Vagina (tissue), 2 donors: ENCODE data around the gene PDE5A. TPM values are rescaled to one million over a fixed set of nuclear protein-coding genes. Genes with fewer than 3 reads are reported as not detected.
"Not testable (repeated sequence)": the region's sequence is repeated elsewhere in the genome, so short reads cannot be mapped to it uniquely, and the experiment has no call there.

Experiments used
- DNase-seq, 2 donors: peaks; one replicate each; pipeline ENCODE4 v3.0.0-alpha.2; 2017; ENCODE audit errors: extremely low spot score in 2 of 2
- H3K27ac ChIP-seq: fragments of 200-600 bp; sonication (generic); one replicate; pipeline ENCODE4 v1.5.1; 2019
- H3K27me3 ChIP-seq: fragments of 200-600 bp; sonication (generic); one replicate; pipeline ENCODE4 v1.5.1; 2019
- H3K36me3 ChIP-seq, 2 donors: fragments of 200-600 bp; sonication (generic); one replicate each; pipeline ENCODE4 v1.5.1; 2017 to 2019
- H3K4me1 ChIP-seq: fragments of 200-600 bp; sonication (generic); one replicate; pipeline ENCODE4 v1.5.1; 2019
- H3K4me3 ChIP-seq, 2 donors: fragments of 200-600 bp; sonication (generic); 1 replicate in 1 of 2; 2 replicates in 1 of 2; pipeline ENCODE4 v1.5.1; 2016 to 2019
- H3K9me3 ChIP-seq: fragments of 200-600 bp; sonication (generic); one replicate; pipeline ENCODE4 v1.5.1; 2019
- CTCF ChIP-seq, 3 experiments: fragments of 450-650 bp in 2 of 3; fragments of 200-600 bp in 1 of 3; sonication (generic) in 1 of 3; IDR thresholded peaks; one replicate each; pipeline ENCODE4 v1.5.1; 2017 to 2019; ENCODE audit warnings: antibody characterized with exemption in 3 of 3, mild to moderate bottlenecking in 2 of 3, moderate library complexity in 2 of 3
- POLR2A ChIP-seq, 2 donors: fragments of 450-650 bp; IDR thresholded peaks; one replicate each; pipeline ENCODE4 v1.6.1; 2017; ENCODE audit warnings: antibody characterized with exemption in 2 of 2, mild to moderate bottlenecking in 2 of 2, moderate library complexity in 2 of 2
- POLR2AphosphoS5 ChIP-seq, 2 donors: sonication (generic); formaldehyde crosslinking; IDR thresholded peaks; one replicate each; pipeline ENCODE4 v1.9.0; 2017; ENCODE audit warnings: antibody characterized with exemption in 2 of 2, mild to moderate bottlenecking in 2 of 2, low read depth in 1 of 2; ENCODE audit not compliant: insufficient read depth in 1 of 2
- intact Hi-C: fragments of 100-400 bp; cut with DNase I; formaldehyde crosslinking; loops from one replicate; pipeline ENCODE4 v1.15.1; 2023
- total RNA-seq: library from RNA; depleted of rRNA; stranded (reverse); fragments of >200 nt; gene quantifications from one replicate; pipeline ENCODE4 v1.2.3, GENCODE V29; 2016

PDE5A gene
- total RNA-seq, 1 donor from 2014 or later = 23.1 TPM

- DNase-seq = no peak
- H3K27ac ChIP-seq = no peak overlapping the region
- no peak overlapping the region for H3K4me3 ChIP-seq
- TF ChIP-seq POLR2AphosphoS5 (IDR thresholded peaks at IDR 0.05; ENCODE audit: insufficient read depth in 1 of 2, low read depth in 1 of 2) (no peak), CTCF (IDR thresholded peaks at IDR 0.05) (no peak), POLR2A (IDR thresholded peaks at IDR 0.05) (no peak)
- H3K36me3 ChIP-seq = peaks cover 0 to 5% of the 10 kb centered on the region in 2 donors
- no peaks in the 10 kb centered on the region for H3K27me3 ChIP-seq
- H3K9me3 ChIP-seq = no peaks in the 10 kb centered on the region
- H3K4me1 ChIP-seq = no peaks in the 10 kb centered on the region
- intact Hi-C loops = no loop called here
Measured at GRCh38 chr4:119477412-119478053, 151.1 kb downstream of the PDE5A start.

DNA sequence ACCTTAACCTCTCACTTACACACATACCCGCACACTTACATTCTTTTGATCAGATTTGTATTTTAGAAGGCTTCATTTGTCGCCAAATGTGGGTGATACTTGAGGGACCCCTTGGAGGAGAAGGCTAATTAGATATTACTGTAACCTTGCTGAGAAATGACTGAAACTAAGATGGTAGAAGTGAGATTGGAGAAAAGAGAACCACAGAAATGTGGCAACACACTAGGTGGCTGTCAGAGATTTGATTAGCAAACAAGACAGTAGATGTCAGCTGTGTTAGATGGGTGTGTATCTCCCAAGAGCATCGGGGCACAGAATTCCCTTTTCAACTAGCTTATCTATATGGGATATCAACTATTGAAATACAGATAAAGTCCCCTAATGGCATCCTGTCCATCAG is 157.3 kb downstream of the PDE5A start:
- DNase-seq = no peak
- no peak for TF ChIP-seq POLR2A (IDR thresholded peaks at IDR 0.05)
- TF ChIP-seq POLR2AphosphoS5 (IDR thresholded peaks at IDR 0.05; ENCODE audit: insufficient read depth in 1 of 2, low read depth in 1 of 2) = no peak
- no peak for TF ChIP-seq CTCF (IDR thresholded peaks at IDR 0.05)
- Histone ChIP-seq H3K9me3 (no peaks in the 10 kb centered on the region), H3K27ac (no peak overlapping the region), H3K36me3 (peaks cover 0 to 7% of the 10 kb centered on the region in 2 donors), H3K4me3 (no peak overlapping the region), H3K4me1 (no peaks in the 10 kb centered on the region), H3K27me3 (no peaks in the 10 kb centered on the region)
- intact Hi-C loops = no loop called here

GRCh38 chr4:119470737-119471063 is 157.9 kb downstream of the PDE5A start:
- H3K9me3 ChIP-seq, H3K27ac ChIP-seq, H3K4me3 ChIP-seq, H3K36me3 ChIP-seq, DNase-seq, H3K4me1 ChIP-seq, intact Hi-C loops, H3K27me3 ChIP-seq: not testable (repeated sequence)

GRCh38 chr4:119470021-119470736 is 158.4 kb downstream of the PDE5A start:
- H3K9me3 ChIP-seq, H3K27ac ChIP-seq, intact Hi-C loops, H3K36me3 ChIP-seq, H3K4me1 ChIP-seq, DNase-seq, H3K27me3 ChIP-seq, H3K4me3 ChIP-seq: not testable (repeated sequence)

DNA sequence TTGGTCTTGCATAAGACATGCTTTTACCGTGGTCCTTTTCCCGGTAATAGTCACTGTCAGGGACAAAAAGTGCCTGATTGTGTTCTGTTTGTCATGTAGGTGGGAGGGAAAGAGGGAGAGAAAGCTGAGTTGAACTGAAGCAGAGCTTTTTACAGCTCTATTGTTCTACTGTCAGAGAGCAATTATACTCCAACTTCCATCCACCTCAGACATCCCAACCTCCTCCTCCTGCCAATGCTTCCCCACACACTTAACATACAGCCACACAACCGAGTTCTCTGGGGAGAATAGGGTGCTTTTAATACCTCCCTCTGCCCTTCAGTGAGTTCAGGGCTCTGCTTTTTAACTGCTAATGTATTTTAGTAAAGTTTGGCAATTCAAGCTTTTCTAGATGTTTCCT is 159.6 kb downstream of the PDE5A start:
- H3K4me3 ChIP-seq, H3K27me3 ChIP-seq, intact Hi-C loops, H3K36me3 ChIP-seq, H3K9me3 ChIP-seq, DNase-seq, H3K27ac ChIP-seq, H3K4me1 ChIP-seq: not testable (repeated sequence)

GRCh38 chr4:119462733-119463132 is 165.9 kb downstream of the PDE5A start:
- H3K9me3 ChIP-seq, H3K27ac ChIP-seq, H3K4me3 ChIP-seq, H3K27me3 ChIP-seq, DNase-seq, H3K4me1 ChIP-seq, intact Hi-C loops, H3K36me3 ChIP-seq: not testable (repeated sequence)

DNA sequence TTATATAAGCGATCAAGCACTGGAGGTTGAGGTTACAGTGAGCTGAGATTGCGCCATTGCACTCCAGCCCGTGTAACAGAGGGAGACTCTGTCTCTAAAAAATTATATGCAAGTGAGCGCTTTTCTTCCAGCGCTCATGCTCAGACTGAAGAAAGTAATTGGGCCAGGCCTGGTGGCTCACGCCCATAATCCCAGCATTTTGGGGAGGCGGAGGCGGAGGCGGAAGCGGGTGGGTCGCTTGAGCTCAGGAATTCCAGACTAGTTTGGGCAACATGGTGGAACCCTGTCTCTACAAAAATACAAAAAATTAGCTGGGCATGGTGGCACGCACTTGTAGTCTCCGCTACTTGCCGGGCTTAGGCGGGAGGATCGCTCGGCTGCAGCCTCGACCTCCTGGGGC is 172.9 kb downstream of the PDE5A start:
- H3K27me3 ChIP-seq, DNase-seq, H3K4me1 ChIP-seq, intact Hi-C loops, H3K36me3 ChIP-seq, H3K27ac ChIP-seq, H3K9me3 ChIP-seq: not testable (repeated sequence)
- H3K4me3 ChIP-seq = peak overlapping the region; percentile 24 to 79
